ENCODE results near the gene POTEH. TPM values are rescaled to one million over a fixed set of nuclear protein-coding genes. Genes with fewer than 3 reads are reported as not detected.
"Not testable (repeated sequence)": the region's sequence is repeated elsewhere in the genome, so short reads cannot be mapped to it uniquely, and the experiment has no call there.

The POTEH gene
- not detected for total RNA-seq

DNA sequence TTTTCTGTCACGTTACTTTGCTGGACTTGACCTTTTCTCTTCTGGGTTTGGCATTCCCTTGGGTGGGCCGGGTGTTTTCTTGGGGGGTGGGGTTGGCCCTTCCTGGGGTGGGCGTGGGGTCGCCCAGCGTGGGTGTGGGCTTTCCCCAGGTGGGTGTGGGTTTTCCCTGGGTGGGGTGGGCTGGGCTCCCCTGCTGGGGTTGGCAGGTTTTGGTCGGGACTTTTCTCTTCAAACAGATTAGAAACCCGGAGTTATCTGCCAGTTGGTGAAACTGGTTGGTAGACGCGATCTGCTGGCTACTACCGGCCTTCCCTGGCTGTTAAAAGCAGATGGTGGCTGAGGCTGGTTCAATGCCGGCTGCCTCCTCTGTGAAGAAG is at the start of gene POTEH:
POTEH (plus strand) TSS at position 278 of the 377 bp plus-strand sequence; CDS start at position 330, 52 bp downstream.
- H3K4me3 Mint-ChIP-seq; CTCF ChIA-PET; POLR2A ChIA-PET; H3K36me3 Mint-ChIP-seq (ENCODE audit: low read depth); H3K9me3 Mint-ChIP-seq (ENCODE audit: low read depth); ATAC-seq; DNase-seq; intact Hi-C loops (cut with DNase I, micrococcal nuclease); H3K4me1 Mint-ChIP-seq; H3K27me3 Mint-ChIP-seq; H3K27ac Mint-ChIP-seq: not testable (repeated sequence)

GRCh38 chr22:15642288-15642861 is 47.5 kb upstream of the POTEH start:
- POLR2A ChIA-PET; H3K9me3 Mint-ChIP-seq (ENCODE audit: low read depth); ATAC-seq; CTCF ChIA-PET; H3K27ac Mint-ChIP-seq; H3K4me3 Mint-ChIP-seq; H3K27me3 Mint-ChIP-seq; intact Hi-C loops (cut with DNase I, micrococcal nuclease); H3K4me1 Mint-ChIP-seq; DNase-seq; H3K36me3 Mint-ChIP-seq (ENCODE audit: low read depth): not testable (repeated sequence)

- H3K36me3 Mint-ChIP-seq (ENCODE audit: low read depth); H3K27me3 Mint-ChIP-seq; ATAC-seq; intact Hi-C loops (cut with DNase I, micrococcal nuclease); H3K4me3 Mint-ChIP-seq; H3K27ac Mint-ChIP-seq; CTCF ChIA-PET; DNase-seq; H3K9me3 Mint-ChIP-seq (ENCODE audit: low read depth); POLR2A ChIA-PET; H3K4me1 Mint-ChIP-seq: not testable (repeated sequence)
Observed at GRCh38 chr22:15651954-15652353, 37.9 kb upstream of the POTEH start.

DNA sequence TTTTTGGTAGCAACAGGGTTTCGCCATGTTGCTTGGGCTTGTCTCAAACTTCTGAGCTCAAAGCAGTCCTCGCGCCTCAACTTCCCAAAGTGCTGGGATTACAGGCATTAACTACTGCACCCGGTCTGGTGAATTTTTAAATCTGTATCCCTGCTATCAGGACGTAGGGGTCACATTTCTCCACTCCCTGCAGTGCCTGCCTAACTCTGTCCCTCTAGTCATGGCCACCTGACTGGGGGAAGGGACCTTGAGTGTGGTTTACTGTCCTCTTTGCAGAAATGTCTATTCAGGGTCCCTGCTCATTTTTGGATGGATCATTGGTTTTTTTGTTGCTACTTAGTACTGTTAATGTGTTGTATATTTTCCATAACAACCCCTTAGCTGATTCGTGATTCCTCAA is 37.1 kb upstream of the POTEH start:
- H3K27ac Mint-ChIP-seq; H3K9me3 Mint-ChIP-seq (ENCODE audit: low read depth); H3K4me1 Mint-ChIP-seq; H3K4me3 Mint-ChIP-seq; ATAC-seq; H3K36me3 Mint-ChIP-seq (ENCODE audit: low read depth); CTCF ChIA-PET; POLR2A ChIA-PET; intact Hi-C loops (cut with DNase I, micrococcal nuclease); H3K27me3 Mint-ChIP-seq; DNase-seq: not testable (repeated sequence)

DNA sequence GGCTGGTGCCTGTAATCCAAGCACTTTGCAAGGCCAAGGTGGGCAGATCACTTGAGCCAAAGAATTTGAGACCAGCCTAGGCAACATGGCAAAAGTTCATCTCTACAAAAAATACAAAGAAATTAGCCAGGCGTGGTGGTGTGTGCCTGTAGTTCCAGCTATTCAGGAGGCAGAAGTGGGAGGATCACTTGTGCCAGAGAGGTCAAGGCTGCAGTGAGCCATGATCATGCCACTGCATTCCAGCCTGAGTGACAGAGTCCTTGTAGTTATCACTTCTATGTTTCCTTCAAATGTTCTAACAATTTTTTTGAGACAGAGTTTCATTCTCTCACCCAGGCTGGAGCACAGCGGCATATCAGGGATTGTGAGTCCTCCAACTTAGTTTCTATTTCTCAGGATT is 36.6 kb upstream of the POTEH start:
- ATAC-seq; CTCF ChIA-PET; H3K27ac Mint-ChIP-seq; H3K9me3 Mint-ChIP-seq (ENCODE audit: low read depth); H3K36me3 Mint-ChIP-seq (ENCODE audit: low read depth); H3K27me3 Mint-ChIP-seq; H3K4me1 Mint-ChIP-seq; POLR2A ChIA-PET; H3K4me3 Mint-ChIP-seq; intact Hi-C loops (cut with DNase I, micrococcal nuclease); DNase-seq: not testable (repeated sequence)

DNA sequence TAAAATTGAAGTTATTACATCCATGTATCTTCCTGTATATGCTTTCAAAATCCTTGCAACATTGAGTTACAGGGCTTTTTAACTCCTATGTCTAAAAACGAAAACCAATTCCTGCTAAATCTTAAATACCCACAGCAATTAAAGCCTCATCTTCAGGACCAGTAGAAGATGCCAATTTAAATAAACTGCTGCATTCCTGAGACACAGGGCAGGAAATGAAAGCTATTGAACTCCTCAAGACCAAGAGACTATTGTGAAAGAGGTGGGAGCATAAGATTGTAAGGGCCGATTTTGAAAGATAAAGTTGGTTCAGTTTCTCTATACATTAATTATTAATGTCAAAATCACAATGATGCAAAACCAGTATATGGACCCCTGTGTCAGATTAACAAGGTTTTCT is 28.7 kb upstream of the POTEH start:
- POLR2A ChIA-PET; H3K36me3 Mint-ChIP-seq (ENCODE audit: low read depth); H3K27me3 Mint-ChIP-seq; DNase-seq; H3K9me3 Mint-ChIP-seq (ENCODE audit: low read depth); intact Hi-C loops (cut with DNase I, micrococcal nuclease); ATAC-seq; H3K4me1 Mint-ChIP-seq; CTCF ChIA-PET; H3K4me3 Mint-ChIP-seq; H3K27ac Mint-ChIP-seq: not testable (repeated sequence)

- DNase-seq; H3K4me3 Mint-ChIP-seq; CTCF ChIA-PET; H3K9me3 Mint-ChIP-seq (ENCODE audit: low read depth); POLR2A ChIA-PET; H3K27ac Mint-ChIP-seq; H3K36me3 Mint-ChIP-seq (ENCODE audit: low read depth); intact Hi-C loops (cut with DNase I, micrococcal nuclease); H3K4me1 Mint-ChIP-seq; ATAC-seq; H3K27me3 Mint-ChIP-seq: not testable (repeated sequence)
Observed at GRCh38 chr22:15664682-15665081, 25.1 kb upstream of the POTEH start.

DNA sequence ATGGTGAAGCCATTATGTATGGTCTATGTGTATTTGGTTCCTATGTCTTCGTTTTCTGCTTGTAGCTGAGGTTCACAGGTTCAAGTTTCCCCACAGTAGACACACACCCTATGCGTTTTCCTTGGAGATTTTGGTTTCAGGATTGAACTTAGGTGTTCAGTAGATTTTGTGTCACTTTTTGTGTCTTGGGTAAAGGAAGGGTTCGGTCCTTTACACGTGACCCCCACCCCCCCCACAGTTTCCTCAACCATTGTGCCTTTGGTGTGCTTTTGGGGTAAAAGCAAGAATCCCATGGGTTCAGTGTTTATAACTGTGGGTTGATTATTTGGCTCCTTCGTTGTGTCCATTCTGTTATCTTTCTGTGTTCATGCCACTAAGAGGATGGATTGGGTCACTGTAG is 24.3 kb upstream of the POTEH start:
- intact Hi-C loops (cut with DNase I, micrococcal nuclease); H3K27ac Mint-ChIP-seq; POLR2A ChIA-PET; CTCF ChIA-PET; H3K9me3 Mint-ChIP-seq (ENCODE audit: low read depth); H3K4me1 Mint-ChIP-seq; ATAC-seq; H3K27me3 Mint-ChIP-seq; DNase-seq; H3K36me3 Mint-ChIP-seq (ENCODE audit: low read depth); H3K4me3 Mint-ChIP-seq: not testable (repeated sequence)

DNA sequence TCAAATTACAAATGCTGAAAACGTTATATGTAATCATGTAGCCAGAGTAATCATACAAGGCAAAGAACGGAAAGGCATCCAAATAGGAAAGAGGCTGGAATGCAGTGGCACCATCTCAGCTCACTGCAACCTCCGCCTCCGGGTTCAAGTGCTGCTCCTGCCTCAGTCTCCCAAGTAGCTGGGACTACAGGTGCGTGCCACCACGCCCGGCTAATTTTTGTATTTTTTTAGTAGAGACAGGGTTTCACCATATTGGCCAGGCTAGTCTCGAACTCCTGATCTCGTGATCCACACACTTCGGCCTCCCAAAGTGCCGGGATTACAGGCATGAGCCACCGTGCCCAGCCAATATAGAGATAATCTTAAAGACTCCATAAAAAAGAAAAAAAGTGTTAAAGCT is 20.4 kb upstream of the POTEH start:
- POLR2A ChIA-PET; DNase-seq; H3K4me3 Mint-ChIP-seq; ATAC-seq; H3K36me3 Mint-ChIP-seq (ENCODE audit: low read depth); H3K27ac Mint-ChIP-seq; H3K27me3 Mint-ChIP-seq; intact Hi-C loops (cut with DNase I, micrococcal nuclease); H3K9me3 Mint-ChIP-seq (ENCODE audit: low read depth); CTCF ChIA-PET; H3K4me1 Mint-ChIP-seq: not testable (repeated sequence)

DNA sequence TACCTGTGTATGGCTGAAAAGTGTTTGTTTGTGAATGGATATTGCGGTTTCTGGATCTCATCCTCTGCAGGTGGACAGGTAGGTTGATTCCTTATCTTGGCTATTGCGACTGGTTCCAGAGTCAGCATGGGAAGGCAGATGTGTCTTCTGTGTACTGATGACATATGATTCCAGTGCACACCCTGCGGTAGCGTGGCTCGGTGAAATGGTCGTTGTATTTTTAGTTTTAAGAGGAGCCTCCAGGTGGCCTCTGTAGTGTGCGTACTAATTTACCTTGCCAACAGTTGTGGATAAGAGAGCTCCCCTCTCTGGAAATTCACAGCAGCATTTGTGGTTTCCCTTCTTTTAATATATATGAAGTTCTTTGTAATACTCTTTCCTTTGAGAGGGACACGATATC is 10.1 kb upstream of the POTEH start:
- H3K36me3 Mint-ChIP-seq (ENCODE audit: low read depth); H3K27me3 Mint-ChIP-seq; intact Hi-C loops (cut with DNase I, micrococcal nuclease); ATAC-seq; H3K27ac Mint-ChIP-seq; H3K9me3 Mint-ChIP-seq (ENCODE audit: low read depth); CTCF ChIA-PET; POLR2A ChIA-PET; H3K4me1 Mint-ChIP-seq; DNase-seq; H3K4me3 Mint-ChIP-seq: not testable (repeated sequence)

GRCh38 chr22:15684115-15684514 is 5.7 kb upstream of the POTEH start:
- H3K4me1 Mint-ChIP-seq; CTCF ChIA-PET; H3K4me3 Mint-ChIP-seq; POLR2A ChIA-PET; DNase-seq; intact Hi-C loops (cut with DNase I, micrococcal nuclease); H3K27me3 Mint-ChIP-seq; H3K9me3 Mint-ChIP-seq (ENCODE audit: low read depth); H3K36me3 Mint-ChIP-seq (ENCODE audit: low read depth); H3K27ac Mint-ChIP-seq; ATAC-seq: not testable (repeated sequence)

DNA sequence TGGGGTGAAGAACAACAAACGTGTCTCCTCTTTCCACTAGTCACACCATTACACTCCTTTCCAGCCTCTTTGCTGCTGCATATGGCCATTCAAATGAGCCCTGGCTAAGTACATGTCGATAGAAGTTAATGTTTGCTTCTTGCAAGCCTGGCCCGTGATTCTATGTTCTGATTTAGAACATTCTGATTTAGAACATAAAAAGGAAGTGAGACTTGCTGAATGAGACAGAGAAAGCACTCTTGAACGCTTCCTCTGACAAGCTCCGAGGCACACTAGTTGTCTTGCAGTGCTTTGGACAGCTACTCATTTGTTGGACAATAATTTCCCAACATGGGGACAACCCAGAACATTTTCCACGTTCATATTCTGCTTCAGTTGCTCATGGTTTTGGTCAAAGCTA is 5.1 kb upstream of the POTEH start:
- CTCF ChIA-PET; H3K36me3 Mint-ChIP-seq (ENCODE audit: low read depth); DNase-seq; H3K4me3 Mint-ChIP-seq; H3K27ac Mint-ChIP-seq; H3K9me3 Mint-ChIP-seq (ENCODE audit: low read depth); POLR2A ChIA-PET; H3K27me3 Mint-ChIP-seq; ATAC-seq; H3K4me1 Mint-ChIP-seq; intact Hi-C loops (cut with DNase I, micrococcal nuclease): not testable (repeated sequence)

DNA sequence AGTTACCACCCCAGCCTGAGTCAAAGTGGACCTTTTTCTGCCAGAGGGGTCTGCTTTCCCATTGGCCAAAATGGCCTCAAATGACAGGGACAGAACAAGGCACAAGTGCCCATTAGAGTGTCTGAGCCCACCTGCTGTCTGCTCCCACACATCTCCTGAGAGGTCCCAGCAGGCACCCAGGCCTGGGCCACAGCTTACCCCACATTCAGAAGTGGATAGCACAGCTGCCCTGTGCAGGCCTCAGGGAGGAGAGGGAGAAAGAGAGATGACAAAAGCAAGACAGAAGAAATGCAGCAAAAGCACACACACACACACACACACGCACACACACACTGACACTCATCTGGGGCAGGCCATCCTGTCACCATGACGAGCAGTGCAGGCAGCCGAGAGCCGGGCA is 4.2 kb upstream of the POTEH start:
- H3K27me3 Mint-ChIP-seq; POLR2A ChIA-PET; ATAC-seq; CTCF ChIA-PET; H3K4me1 Mint-ChIP-seq; H3K27ac Mint-ChIP-seq; H3K9me3 Mint-ChIP-seq (ENCODE audit: low read depth); H3K4me3 Mint-ChIP-seq; H3K36me3 Mint-ChIP-seq (ENCODE audit: low read depth); intact Hi-C loops (cut with DNase I, micrococcal nuclease); DNase-seq: not testable (repeated sequence)

Data from activated CD4-positive, alpha-beta T cell treated with anti-CD3 and anti-CD28 coated beads for 36 hours (primary cell).